ENCODE results near the gene UBQLN4.

The UBQLN4 gene

DNA sequence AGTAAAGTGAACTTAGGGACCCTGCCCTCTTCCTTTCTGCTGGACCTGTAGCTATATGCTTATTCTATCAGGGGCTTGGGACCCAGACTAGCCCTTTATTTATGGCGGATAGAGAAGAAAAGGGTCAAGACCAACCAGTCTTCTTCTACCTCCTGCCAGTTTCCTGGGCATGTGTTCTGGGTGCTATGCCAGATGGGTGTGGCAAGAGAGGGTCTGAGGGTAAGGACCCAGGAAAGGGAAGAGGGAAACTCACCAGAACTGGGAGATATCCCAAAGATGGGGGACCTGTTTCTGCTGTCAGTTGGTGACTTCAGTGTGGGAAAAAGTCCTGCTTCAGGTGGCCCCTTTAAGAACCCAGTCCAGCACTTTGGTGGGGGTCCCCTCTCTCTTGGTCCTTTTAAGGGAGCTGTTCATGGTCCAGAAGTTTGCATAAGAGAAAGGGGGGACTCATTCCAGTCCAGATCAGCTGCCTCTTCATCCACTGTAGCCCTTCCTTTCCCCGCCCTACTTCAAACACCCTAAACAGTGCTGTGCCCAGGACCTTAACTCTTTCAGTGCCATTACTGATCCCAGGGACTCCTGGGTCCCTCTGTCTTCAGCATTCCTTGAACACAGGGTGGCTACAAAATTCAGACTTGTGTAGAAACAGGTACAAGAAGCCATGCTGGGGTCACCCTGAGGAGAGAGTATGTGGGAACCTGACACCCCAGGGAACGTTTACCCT is 51.2 kb downstream of the UBQLN4 start:
- H3K4me1 ChIP-seq (ENCODE audit: insufficient read depth, low read length) = no peaks in the 10 kb centered on the region
- no peak overlapping the region for H3K9ac ChIP-seq (ENCODE audit: low read length)
- no peak overlapping the region for H3K4me3 ChIP-seq (ENCODE audit: low read depth in 1 of 2, low read length in 2 of 2)

DNA sequence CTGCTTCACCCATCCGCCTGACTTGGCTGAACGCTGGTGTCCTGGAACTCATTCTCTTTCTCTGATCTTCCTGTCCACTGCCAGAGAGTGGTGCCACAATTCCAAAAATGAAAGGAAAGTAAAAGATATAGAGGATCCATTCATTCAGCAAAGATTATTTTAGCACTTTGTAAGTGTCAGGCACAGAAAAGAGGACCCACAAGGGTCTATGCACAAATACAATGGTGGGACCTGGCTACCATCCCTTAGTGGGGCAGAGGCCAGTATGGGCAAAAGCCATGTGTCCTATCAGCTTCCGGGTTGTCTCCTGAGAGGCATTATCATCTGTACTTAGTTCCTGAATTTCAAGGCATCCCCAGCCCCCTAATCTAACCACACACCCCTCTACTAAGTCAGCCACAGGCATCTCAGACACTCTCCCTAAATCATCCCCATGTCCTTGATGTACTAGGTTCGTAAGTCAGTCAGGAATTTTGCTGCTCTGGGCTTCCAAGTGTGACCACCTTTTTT is 51.9 kb downstream of the UBQLN4 start:
- Histone ChIP-seq H3K27me3 (ENCODE audit: control insufficient read depth in 1 of 2, insufficient read depth in 2 of 2, low read length in 2 of 2) (no peaks in the 10 kb centered on the region), H3K27ac (ENCODE audit: low read depth, low read length) (no peak overlapping the region), H3K4me3 (ENCODE audit: low read depth in 1 of 2, low read length in 2 of 2) (no peak overlapping the region), H3K9ac (ENCODE audit: low read length) (no peak overlapping the region), H3K36me3 (ENCODE audit: insufficient read depth, low read length) (no peaks in the 10 kb centered on the region), H3K9me3 (ENCODE audit: low read length) (no peaks in the 10 kb centered on the region), H3K4me1 (ENCODE audit: insufficient read depth, low read length) (no peaks in the 10 kb centered on the region)

More for the DNA sequence above, 51.2 kb downstream of the UBQLN4 start:
- H3K27ac ChIP-seq (ENCODE audit: low read depth, low read length) = no peak overlapping the region
- no peaks in the 10 kb centered on the region for H3K36me3 ChIP-seq (ENCODE audit: insufficient read depth, low read length)
- no peaks in the 10 kb centered on the region for H3K9me3 ChIP-seq (ENCODE audit: low read length)
- no peaks in the 10 kb centered on the region for H3K27me3 ChIP-seq (ENCODE audit: control insufficient read depth in 1 of 2, insufficient read depth in 2 of 2, low read length in 2 of 2)

DNA sequence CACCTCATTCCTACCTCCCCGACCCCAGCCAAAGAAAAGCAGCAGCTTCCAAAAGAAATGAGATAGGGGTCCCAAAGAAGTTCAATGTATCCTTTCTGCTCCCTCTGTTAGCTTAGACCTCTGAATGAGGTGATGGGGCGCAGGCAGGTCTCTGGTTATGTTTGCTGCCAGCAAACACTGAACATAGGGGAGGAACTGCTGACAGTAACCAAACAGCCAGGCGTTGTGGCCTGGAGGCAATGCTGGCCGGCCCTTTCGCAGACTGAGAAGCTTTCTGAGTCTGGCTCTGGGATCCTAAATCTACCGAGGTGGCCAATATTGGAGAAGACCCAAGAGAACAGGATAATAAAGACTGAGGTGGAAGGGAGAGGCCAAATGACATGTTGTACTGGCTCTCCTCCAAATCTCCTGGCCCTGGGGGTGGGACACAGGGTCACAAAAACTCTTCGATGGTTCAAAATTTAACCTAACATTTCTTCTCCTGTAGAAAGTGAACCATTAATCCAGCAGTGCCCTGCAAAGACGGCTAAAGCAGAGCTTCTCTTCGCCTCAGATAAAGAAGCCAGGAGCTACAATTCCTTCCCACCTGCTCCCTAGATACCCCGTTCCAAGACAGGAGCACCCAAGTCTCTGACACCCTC is 52.5 kb downstream of the UBQLN4 start:
- H3K9ac ChIP-seq (ENCODE audit: low read length) = no peak overlapping the region
- no peak overlapping the region for H3K27ac ChIP-seq (ENCODE audit: low read depth, low read length)
- H3K36me3 ChIP-seq (ENCODE audit: insufficient read depth, low read length) = no peaks in the 10 kb centered on the region

GRCh38 chr1:155999964-156000363 is 53.6 kb downstream of the UBQLN4 start:
- Histone ChIP-seq H3K27me3 (ENCODE audit: control insufficient read depth in 1 of 2, insufficient read depth in 2 of 2, low read length in 2 of 2) (no peaks in the 10 kb centered on the region), H3K27ac (ENCODE audit: low read depth, low read length) (no peak overlapping the region), H3K9me3 (ENCODE audit: low read length) (no peaks in the 10 kb centered on the region), H3K36me3 (ENCODE audit: insufficient read depth, low read length) (no peaks in the 10 kb centered on the region), H3K9ac (ENCODE audit: low read length) (no peak overlapping the region), H3K4me1 (ENCODE audit: insufficient read depth, low read length) (no peaks in the 10 kb centered on the region), H3K4me3 (ENCODE audit: low read depth in 1 of 2, low read length in 2 of 2) (no peak overlapping the region)

More for the DNA sequence above, 52.5 kb downstream of the UBQLN4 start:
- Histone ChIP-seq H3K4me1 (ENCODE audit: insufficient read depth, low read length) (no peaks in the 10 kb centered on the region), H3K27me3 (ENCODE audit: control insufficient read depth in 1 of 2, insufficient read depth in 2 of 2, low read length in 2 of 2) (no peaks in the 10 kb centered on the region), H3K9me3 (ENCODE audit: low read length) (no peaks in the 10 kb centered on the region), H3K4me3 (ENCODE audit: low read depth in 1 of 2, low read length in 2 of 2) (no peak overlapping the region)

- H3K27me3 ChIP-seq (ENCODE audit: control insufficient read depth in 1 of 2, insufficient read depth in 2 of 2, low read length in 2 of 2) = no peaks in the 10 kb centered on the region
- H3K9ac ChIP-seq (ENCODE audit: low read length) = no peak overlapping the region
- H3K4me3 ChIP-seq (ENCODE audit: low read depth in 1 of 2, low read length in 2 of 2) = no peak overlapping the region
- H3K27ac ChIP-seq (ENCODE audit: low read depth, low read length) = no peak overlapping the region
- H3K36me3 ChIP-seq (ENCODE audit: insufficient read depth, low read length) = no peaks in the 10 kb centered on the region
- no peaks in the 10 kb centered on the region for H3K9me3 ChIP-seq (ENCODE audit: low read length)
- H3K4me1 ChIP-seq (ENCODE audit: insufficient read depth, low read length) = no peaks in the 10 kb centered on the region
Observed at GRCh38 chr1:155996166-155996565, 57.4 kb downstream of the UBQLN4 start.

DNA sequence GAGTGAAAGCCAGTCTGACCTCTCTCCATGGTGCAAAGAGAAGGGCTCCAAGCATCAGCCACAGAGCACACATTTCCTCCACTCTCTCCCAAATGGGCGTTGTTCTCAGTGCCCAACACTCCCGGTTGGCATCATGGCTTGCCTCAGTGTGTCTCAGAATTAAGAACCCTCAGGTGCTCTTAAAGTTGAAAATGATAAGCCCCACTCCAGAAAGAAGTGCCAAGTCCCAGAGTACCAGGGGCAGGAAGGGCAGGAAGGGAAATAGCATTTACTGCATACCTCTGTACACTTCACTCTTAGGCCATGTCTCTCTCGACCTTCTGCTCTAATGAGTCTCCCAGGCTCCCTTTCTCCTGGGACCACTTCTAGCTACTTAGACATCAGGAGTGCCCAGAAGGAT is 60.0 kb downstream of the UBQLN4 start:
- Histone ChIP-seq H3K27ac (ENCODE audit: low read depth, low read length) (no peak overlapping the region), H3K27me3 (ENCODE audit: control insufficient read depth in 1 of 2, insufficient read depth in 2 of 2, low read length in 2 of 2) (no peaks in the 10 kb centered on the region), H3K36me3 (ENCODE audit: insufficient read depth, low read length) (no peaks in the 10 kb centered on the region), H3K4me1 (ENCODE audit: insufficient read depth, low read length) (peaks cover 10% of the 10 kb centered on the region), H3K4me3 (ENCODE audit: low read depth in 1 of 2, low read length in 2 of 2) (no peak overlapping the region), H3K9ac (ENCODE audit: low read length) (no peak overlapping the region), H3K9me3 (ENCODE audit: low read length) (no peaks in the 10 kb centered on the region)

DNA sequence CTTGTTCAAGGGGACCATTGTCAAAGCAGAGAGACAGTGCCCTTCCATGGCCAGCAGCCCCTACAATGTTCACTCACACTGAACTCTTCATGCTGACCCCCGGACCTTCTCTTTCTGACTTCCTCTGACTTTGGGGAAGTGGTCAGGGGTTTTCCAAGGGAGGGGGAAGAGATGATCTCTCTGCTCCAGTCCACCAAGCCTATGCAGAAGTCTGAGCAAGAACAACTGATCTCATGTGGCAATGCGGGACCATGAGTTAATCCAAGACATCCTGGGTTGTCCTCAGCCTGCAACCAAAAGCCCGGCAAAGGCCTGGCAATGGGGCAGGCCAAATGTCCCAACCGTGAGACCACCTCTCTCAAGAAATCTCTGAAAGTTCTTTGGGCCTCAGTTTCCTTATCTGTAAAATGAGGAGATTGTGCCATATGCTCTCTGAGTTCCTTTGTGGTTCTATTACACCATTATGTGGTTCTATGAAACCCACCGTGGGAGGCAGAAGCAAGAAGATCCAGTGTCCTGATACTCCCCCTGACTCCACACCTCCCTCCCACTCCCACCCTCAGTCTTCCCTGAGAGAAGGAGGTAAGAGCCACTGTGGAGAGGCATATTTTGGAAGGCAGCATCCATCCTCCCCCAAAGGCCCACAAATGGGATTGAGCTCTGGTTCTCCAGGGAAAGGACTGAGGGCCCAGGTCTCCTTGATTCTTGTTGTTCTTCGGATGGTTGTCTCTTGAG is 63.4 kb downstream of the UBQLN4 start:
- Histone ChIP-seq H3K27ac (ENCODE audit: low read depth, low read length) (no peak overlapping the region), H3K27me3 (ENCODE audit: control insufficient read depth in 1 of 2, insufficient read depth in 2 of 2, low read length in 2 of 2) (no peaks in the 10 kb centered on the region), H3K4me1 (ENCODE audit: insufficient read depth, low read length) (peaks cover 10% of the 10 kb centered on the region), H3K36me3 (ENCODE audit: insufficient read depth, low read length) (no peaks in the 10 kb centered on the region), H3K9ac (ENCODE audit: low read length) (no peak overlapping the region), H3K4me3 (ENCODE audit: low read depth in 1 of 2, low read length in 2 of 2) (no peak overlapping the region), H3K9me3 (ENCODE audit: low read length) (no peaks in the 10 kb centered on the region)

DNA sequence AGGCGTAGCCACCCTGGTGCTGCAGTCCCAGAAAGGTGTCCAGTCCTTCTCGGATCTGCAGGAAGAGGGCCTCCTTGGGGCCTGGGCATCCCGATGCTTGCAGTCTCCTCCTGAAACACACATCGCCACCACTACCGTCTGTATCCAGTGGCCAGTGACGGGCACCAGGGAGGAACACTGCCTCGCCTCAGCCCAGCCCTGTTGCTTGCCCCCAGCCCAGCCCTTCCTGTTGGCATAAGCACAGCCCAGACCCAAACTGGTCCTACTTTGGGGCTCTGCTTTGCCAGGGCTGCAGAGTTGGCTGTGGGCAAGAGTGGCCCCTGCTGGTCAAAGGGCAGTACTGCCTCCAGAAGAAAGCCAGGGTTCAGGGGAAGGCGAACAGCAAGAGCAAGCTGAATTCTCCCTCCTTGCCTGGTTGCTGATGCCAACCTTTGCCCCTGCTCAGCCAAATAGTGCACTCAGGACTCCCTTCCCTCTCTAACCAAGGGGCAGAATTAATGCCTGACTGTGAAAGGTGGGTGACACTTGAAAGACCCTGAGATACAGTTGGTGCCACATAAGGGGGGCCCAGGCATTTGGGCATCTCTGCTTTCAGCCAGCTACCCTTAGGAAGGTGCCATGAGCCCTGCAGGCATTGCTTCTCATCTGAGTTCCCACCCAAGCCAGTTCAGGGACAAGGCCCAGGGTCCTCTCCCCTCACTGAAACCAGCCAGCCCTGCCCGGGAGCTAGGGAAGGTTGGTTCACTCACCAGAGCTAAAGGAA is 64.2 kb downstream of the UBQLN4 start:
- peak overlapping the region; percentile 41 to 59 for H3K4me3 ChIP-seq (ENCODE audit: low read depth in 1 of 2, low read length in 2 of 2)
- H3K27ac ChIP-seq (ENCODE audit: low read depth, low read length) = peak overlapping the region; percentile 48
- H3K9ac ChIP-seq (ENCODE audit: low read length) = peak overlapping the region; percentile 18

More for the DNA sequence above, 64.2 kb downstream of the UBQLN4 start:
- Histone ChIP-seq H3K4me1 (ENCODE audit: insufficient read depth, low read length) (peaks cover 10% of the 10 kb centered on the region), H3K36me3 (ENCODE audit: insufficient read depth, low read length) (no peaks in the 10 kb centered on the region), H3K27me3 (ENCODE audit: control insufficient read depth in 1 of 2, insufficient read depth in 2 of 2, low read length in 2 of 2) (no peaks in the 10 kb centered on the region), H3K9me3 (ENCODE audit: low read length) (no peaks in the 10 kb centered on the region)

All from muscle layer of colon (tissue), 2 donors.